Amygdala (tissue), 56 donors: ENCODE data around the gene ARHGEF11.
"Not testable (repeated sequence)": the region's sequence is repeated elsewhere in the genome, so short reads cannot be mapped to it uniquely, and the experiment has no call there.

Source experiments
- DNase-seq, 56 donors: peaks; one replicate each; lab custom pipeline; 2025; lab: John Stamatoyannopoulos, UW

ARHGEF11 gene

GRCh38 chr1:156933136-156933535, 112.4 kb downstream of the ARHGEF11 start:
- no peak for DNase-seq

- DNase-seq, result peak in 1 of 56 donors; percentile 12
Measured at GRCh38 chr1:156931974-156932710, 113.4 kb downstream of the ARHGEF11 start.

- DNase-seq, result no peak
Measured at GRCh38 chr1:156931211-156931952, 114.2 kb downstream of the ARHGEF11 start.

- DNase-seq, result no peak
Measured at GRCh38 chr1:156930483-156930882, 115.1 kb downstream of the ARHGEF11 start.

GRCh38 chr1:156929596-156930238, 115.8 kb downstream of the ARHGEF11 start:
- DNase-seq, result no peak

- DNase-seq, result no peak
Measured at GRCh38 chr1:156928043-156928602, 117.4 kb downstream of the ARHGEF11 start.

- peak in 17 of 56 donors; percentile 6 to 49 (median 18) for DNase-seq
Measured at GRCh38 chr1:156927215-156928042, 118.1 kb downstream of the ARHGEF11 start.

GRCh38 chr1:156926695-156927094, 118.8 kb downstream of the ARHGEF11 start:
- not testable (repeated sequence) for DNase-seq

- DNase-seq, result no peak
Measured at GRCh38 chr1:156926175-156926574, 119.4 kb downstream of the ARHGEF11 start.

- no peak for DNase-seq
Measured at GRCh38 chr1:156925154-156926010, 120.2 kb downstream of the ARHGEF11 start.

GRCh38 chr1:156924478-156925153, 120.9 kb downstream of the ARHGEF11 start:
- DNase-seq, result no peak

- DNase-seq, result no peak
Measured at GRCh38 chr1:156923670-156924477, 121.7 kb downstream of the ARHGEF11 start.

- no peak for DNase-seq
Measured at GRCh38 chr1:156922986-156923669, 122.4 kb downstream of the ARHGEF11 start.

- no peak for DNase-seq
Measured at GRCh38 chr1:156921053-156921529, 124.5 kb downstream of the ARHGEF11 start.

GRCh38 chr1:156920233-156921052, 125.1 kb downstream of the ARHGEF11 start, which contains the start of gene LRRC71:
Gene LRRC71 (plus strand): TSS chr1:156920632. CDS start chr1:156920804, 172 bp downstream.
- DNase-seq, result peak in 29 of 56 donors; percentile 4 to 72 (median 30)

GRCh38 chr1:156914440-156914856, 131.1 kb downstream of the ARHGEF11 start:
- no peak for DNase-seq
